Psoas muscle (tissue), 8 donors: ENCODE results near the gene EXD2. TPM values are rescaled to one million over a fixed set of nuclear protein-coding genes. Genes with fewer than 3 reads are reported as not detected.

Experiments
- ATAC-seq, 4 donors: fragments of 200-7000 bp; cut with Tn5 transposase; one replicate each; pipeline ENCODE4 v1.9.1; 2020; ENCODE audit warnings: moderate library complexity in 3 of 4, mild to moderate bottlenecking in 2 of 4
- DNase-seq, 2 donors: peaks; one replicate each; pipeline ENCODE4 v3.0.0-alpha.2; 2020
- H3K27ac ChIP-seq: fragments of 200-600 bp; one replicate; pipeline ENCODE4 v1.8.0; 2022
- H3K27me3 ChIP-seq, 3 donors: fragments of 200-600 bp in 1 of 3; one replicate each; pipeline versions ENCODE4 v1.6.1 to v1.8.0; 2013 to 2022; ENCODE audit warnings: low read length in 2 of 3, mild to moderate bottlenecking in 2 of 3, moderate library complexity in 1 of 3; ENCODE audit not compliant: insufficient read depth in 3 of 3
- H3K36me3 ChIP-seq, 2 donors: fragments of 200-600 bp in 1 of 2; one replicate each; pipeline versions ENCODE4 v1.6.1 to v1.8.0; 2013 to 2022; ENCODE audit warnings: low read depth in 1 of 2, mild to moderate bottlenecking in 1 of 2, moderate library complexity in 1 of 2; ENCODE audit not compliant: insufficient read depth in 1 of 2
- H3K4me1 ChIP-seq: fragments of 200-600 bp; one replicate; pipeline ENCODE4 v1.8.0; 2022
- H3K4me3 ChIP-seq: fragments of 200-600 bp; one replicate; pipeline ENCODE4 v1.8.0; 2022; ENCODE audit warnings: mild to moderate bottlenecking
- H3K9me3 ChIP-seq: fragments of 200-600 bp; one replicate; pipeline ENCODE4 v1.8.0; 2022
- CTCF ChIP-seq: fragments of 200-600 bp; IDR thresholded peaks from one replicate; pipeline ENCODE4 v1.8.0; 2022; ENCODE audit warnings: antibody characterized with exemption
- WGBS, 3 donors: extraction: QIAGEN DNeasy Blood & Tissue Kit; methylation state at CpG; one replicate each; pipeline versions ENCODE4 v1.1.6 to v1.1.7; 2013; 5-methylcytosine and 5-hydroxymethylcytosine counted together
- intact Hi-C, 2 donors: fragments of 100-400 bp; cut with DNase I; formaldehyde crosslinking; loops; one replicate each; pipeline versions ENCODE4 v1.11.0 to v1.14.2; 2022
- polyA plus RNA-seq, 3 donors: library from polyadenylated mRNA; stranded (reverse); fragments of 200-250 nt; gene quantifications; one replicate each; pipeline ENCODE4 v1.2.3, GENCODE V29; 2013
- total RNA-seq, 4 donors: library from RNA; stranded (reverse); fragmentation: NEBNext Ultra II Directional in 2 of 4; extraction: Animal tissue kit (Norgen Biotek cat#: 25700) in 2 of 4; gene quantifications; one replicate each; pipeline versions ENCODE4 v1.2.1 to v1.2.4, GENCODE V29; 2021 to 2023
- donor health status: healthy with polysubstance abuse.
- donor health status: DM: no; HTN: no; CAD: no; lungs with moderate emphysema.
- donor health status: Bipolar disorder and iron deficiency.
- donor health status: healthy.
- donor health status: DM: yes; HTN: yes; CAD: no.
- donor health status: DM: no; HTN: no; CAD: no.
- donor health status: DM: no; HTN: no; CAD: no.
- donor health status: DM: yes; HTN: yes; CAD: no.

EXD2 gene
- total and polyA plus RNA-seq, 7 donors, result 6.8 to 17.3 (median 12.6) TPM

GRCh38 chr14:69259168-69259526 is 67.8 kb downstream of the EXD2 start:
- Histone ChIP-seq H3K27me3 (peaks cover 0 to 75% (median 12%) of the 10 kb centered on the region in 3 donors), H3K27ac (no peak overlapping the region), H3K9me3 (no peaks in the 10 kb centered on the region), H3K4me1 (peaks cover 6% of the 10 kb centered on the region), H3K4me3 (peak overlapping the region; percentile 74), H3K36me3 (no peaks in the 10 kb centered on the region)
- WGBS, 3 donors, result 32 to 34% (median 34%) methylated on average over 14 of the region's 14 CpGs
- no peak for DNase-seq
- no peak for ATAC-seq
- TF ChIP-seq CTCF, result no peak
- intact Hi-C loops, result no loop called here

- Histone ChIP-seq H3K4me1 (peaks cover 6% of the 10 kb centered on the region), H3K27me3 (peaks cover 0 to 74% (median 12%) of the 10 kb centered on the region in 3 donors), H3K9me3 (no peaks in the 10 kb centered on the region), H3K4me3 (peak within 1 kb of the TSS; percentile 74), H3K27ac (peak within 1 kb of the TSS; percentile 36), H3K36me3 (no peaks in the 10 kb centered on the region)
- DNase-seq, result peak; percentile 49 to 77
- intact Hi-C loops, result loop anchor here in 1 of 2 donors (5.0 kb wide), 2 partner anchors 88 to 103 kb away; no protein-coding TSS in a partner anchor
- 1 to 3% (median 2%) methylated on average over 42 to 74 of the region's 74 CpGs for WGBS, 3 donors
- ATAC-seq, result peak; percentile 32 to 77 (median 54)
- TF ChIP-seq CTCF, result peak; percentile 34
Observed at GRCh38 chr14:69259527-69260189, 68.4 kb downstream of the EXD2 start, which contains the start of gene GALNT16. TSS of gene GALNT16 (plus strand) at chr14:69260158. CDS start at chr14:69260291, 133 bp downstream.

GRCh38 chr14:69260190-69260860 is 69.0 kb downstream of the EXD2 start:
- peak overlapping the region; percentile 36 for H3K27ac ChIP-seq
- peaks cover 0 to 73% (median 15%) of the 10 kb centered on the region in 3 donors for H3K27me3 ChIP-seq
- 0 to 1% (median 1%) methylated on average over 26 to 78 of the region's 78 CpGs for WGBS, 3 donors
- no peaks in the 10 kb centered on the region for H3K36me3 ChIP-seq
- DNase-seq, result peak; percentile 33 to 64
- H3K9me3 ChIP-seq, result no peaks in the 10 kb centered on the region
- H3K4me3 ChIP-seq, result peak overlapping the region; percentile 74
- no peak for TF ChIP-seq CTCF
- ATAC-seq, result peak in 3 of 4 donors; percentile 17 to 38 (median 33)
- H3K4me1 ChIP-seq, result peaks cover 6% of the 10 kb centered on the region
- intact Hi-C loops, result loop anchor here in 1 of 2 donors (5.0 kb wide), 2 partner anchors 87 to 102 kb away; no protein-coding TSS in a partner anchor

- H3K4me1 ChIP-seq, result peaks cover 6% of the 10 kb centered on the region
- H3K27ac ChIP-seq, result peak overlapping the region; percentile 36
- peak; percentile 63 for TF ChIP-seq CTCF
- H3K9me3 ChIP-seq, result no peaks in the 10 kb centered on the region
- peaks cover 0 to 71% (median 15%) of the 10 kb centered on the region in 3 donors for H3K27me3 ChIP-seq
- H3K4me3 ChIP-seq, result peak overlapping the region; percentile 74
- intact Hi-C loops, result loop anchor here in 1 of 2 donors (5.0 kb wide), 2 partner anchors 86 to 101 kb away; no protein-coding TSS in a partner anchor
- peak; percentile 50 to 67 for DNase-seq
- WGBS, 3 donors, result 1 to 3% (median 2%) methylated on average over 50 to 64 of the region's 64 CpGs
- no peaks in the 10 kb centered on the region for H3K36me3 ChIP-seq
- ATAC-seq, result peak; percentile 59 to 71 (median 68)
Observed at GRCh38 chr14:69260861-69261564, 69.7 kb downstream of the EXD2 start.
